H9 (cell line): ENCODE data around the gene POU3F3. TPM values are rescaled to one million over a fixed set of nuclear protein-coding genes. Genes with fewer than 3 reads are reported as not detected.

ENCODE experiments used
- DNase-seq: peaks from one replicate; pipeline ENCODE4 v3.0.0-alpha.2; 2017
- H2AFZ ChIP-seq: one replicate; pipeline ENCODE4 v1.6.1; 2013; ENCODE audit warnings: mild to moderate bottlenecking, low read length, control low read depth, moderate library complexity
- H2AK5ac ChIP-seq: 2 replicates; pipeline ENCODE4 v1.6.1; 2013; ENCODE audit warnings: low read length, control low read depth, mixed read lengths; ENCODE audit not compliant: insufficient read length
- H2BK120ac ChIP-seq: one replicate; pipeline ENCODE4 v1.6.1; 2013; ENCODE audit warnings: low read depth, mild to moderate bottlenecking, low read length, control low read depth, inconsistent platforms; ENCODE audit not compliant: poor library complexity, severe bottlenecking
- H2BK12ac ChIP-seq: 2 replicates; pipeline ENCODE4 v1.6.1; 2013; ENCODE audit warnings: low read length, control low read depth, mixed read lengths, low read depth; ENCODE audit not compliant: insufficient read length
- H2BK15ac ChIP-seq: 2 replicates; pipeline ENCODE4 v1.6.1; 2013; ENCODE audit warnings: low read depth, low read length, control low read depth
- H2BK20ac ChIP-seq: one replicate; pipeline ENCODE4 v1.6.1; 2013; ENCODE audit warnings: low read depth, mild to moderate bottlenecking, low read length, control low read depth, inconsistent platforms; ENCODE audit not compliant: poor library complexity, severe bottlenecking
- H2BK5ac ChIP-seq: 2 replicates; pipeline ENCODE4 v1.6.1; 2013; ENCODE audit warnings: low read length, control low read depth, mixed read lengths; ENCODE audit not compliant: insufficient read length
- H3K14ac ChIP-seq: 2 replicates; pipeline ENCODE4 v1.6.1; 2013; ENCODE audit warnings: low read length, control low read depth; ENCODE audit not compliant: insufficient read depth
- H3K18ac ChIP-seq: 2 replicates; pipeline ENCODE4 v1.6.1; 2013; ENCODE audit warnings: low read depth, mild to moderate bottlenecking, mixed read lengths, low read length, control low read depth; ENCODE audit not compliant: insufficient read length
- H3K23ac ChIP-seq: 2 replicates; pipeline ENCODE4 v1.6.1; 2013; ENCODE audit warnings: low read length, control low read depth, mixed read lengths, low read depth; ENCODE audit not compliant: insufficient read length
- H3K23me2 ChIP-seq: 2 replicates; pipeline ENCODE4 v1.6.1; 2013; ENCODE audit warnings: low read depth, mild to moderate bottlenecking, mixed read lengths, low read length, control low read depth; ENCODE audit not compliant: insufficient read length, poor library complexity, severe bottlenecking
- H3K27ac ChIP-seq: 2 replicates; pipeline ENCODE4 v1.5.1; 2013; ENCODE audit warnings: low read length, control low read depth, mixed read lengths, low read depth; ENCODE audit not compliant: insufficient read length
- H3K27me3 ChIP-seq: 2 replicates; pipeline ENCODE4 v1.6.1; 2013; ENCODE audit warnings: low read length, control low read depth, inconsistent platforms; ENCODE audit not compliant: insufficient read depth
- H3K4ac ChIP-seq: 2 replicates; pipeline ENCODE4 v1.6.1; 2013; ENCODE audit warnings: low read depth, mild to moderate bottlenecking, control low read depth, inconsistent platforms, low read length, moderate library complexity
- H3K4me1 ChIP-seq: 2 replicates; pipeline ENCODE4 v1.6.1; 2013; ENCODE audit warnings: low read length, control low read depth, inconsistent platforms; ENCODE audit not compliant: insufficient read depth
- H3K4me2 ChIP-seq: 2 replicates; pipeline ENCODE4 v1.6.1; 2013; ENCODE audit warnings: low read length, control low read depth, mixed read lengths; ENCODE audit not compliant: insufficient read length, insufficient read depth
- H3K56ac ChIP-seq: 2 replicates; pipeline ENCODE4 v1.6.1; 2013; ENCODE audit warnings: low read depth, mild to moderate bottlenecking, mixed read lengths, low read length, control low read depth; ENCODE audit not compliant: insufficient read length
- H3K79me1 ChIP-seq: 2 replicates; pipeline ENCODE4 v1.6.1; 2013; ENCODE audit warnings: low read depth, mild to moderate bottlenecking, moderate library complexity, low read length, control low read depth, inconsistent platforms; ENCODE audit not compliant: insufficient read depth, poor library complexity, severe bottlenecking
- H3K79me2 ChIP-seq: 2 replicates; pipeline ENCODE4 v1.6.1; 2013; ENCODE audit warnings: low read length, control low read depth, inconsistent platforms; ENCODE audit not compliant: insufficient read depth
- H3K9ac ChIP-seq: 2 replicates; pipeline ENCODE4 v1.6.1; 2013; ENCODE audit warnings: low read length, control low read depth, mixed read lengths; ENCODE audit not compliant: insufficient read length; ENCODE audit errors: extremely low read depth
- H3K9me3 ChIP-seq: one replicate; pipeline ENCODE4 v1.6.1; 2013; ENCODE audit warnings: low read depth, low read length, inconsistent platforms; ENCODE audit not compliant: control insufficient read depth
- H3T11ph ChIP-seq: one replicate; pipeline ENCODE4 v1.6.1; 2013; ENCODE audit warnings: mild to moderate bottlenecking, low read length, control low read depth, inconsistent platforms
- H4K20me1 ChIP-seq: one replicate; pipeline ENCODE4 v1.6.1; 2013; ENCODE audit not compliant: control insufficient read depth, insufficient read length, insufficient read depth
- H4K5ac ChIP-seq: 2 replicates; pipeline ENCODE4 v1.6.1; 2013; ENCODE audit warnings: low read depth, mild to moderate bottlenecking, mixed read lengths, low read length, control low read depth; ENCODE audit not compliant: insufficient read length
- H4K8ac ChIP-seq: replicated peaks from 2 replicates; pipeline ENCODE4 v1.6.1; 2013; ENCODE audit warnings: low read length, control low read depth, mixed read lengths, low read depth; ENCODE audit not compliant: insufficient read length
- H4K91ac ChIP-seq: 2 replicates; pipeline ENCODE4 v1.6.1; 2013; ENCODE audit warnings: low read depth, mild to moderate bottlenecking, moderate library complexity, mixed read lengths, low read length, control low read depth; ENCODE audit not compliant: insufficient read length
- H3K27ac Mint-ChIP-seq, 3 experiments: 2 replicates in 2 of 3; 3 replicates in 1 of 3; pipeline ENCODE4 v1.8.0; 2020 to 2021; ENCODE audit warnings: mixed read lengths in 3 of 3, mild to moderate bottlenecking in 1 of 3, moderate library complexity in 1 of 3
- H3K27me3 Mint-ChIP-seq: 2 replicates; pipeline ENCODE4 v1.8.0; 2021; ENCODE audit warnings: low read depth, mild to moderate bottlenecking, moderate library complexity, mixed read lengths
- H3K36me3 Mint-ChIP-seq, 3 experiments: 2 replicates in 2 of 3; 3 replicates in 1 of 3; pipeline ENCODE4 v1.8.0; 2020 to 2021; ENCODE audit warnings: low read depth in 3 of 3, mixed read lengths in 3 of 3; ENCODE audit not compliant: insufficient read depth in 1 of 3
- H3K4me1 Mint-ChIP-seq, 2 experiments: 2 replicates each; pipeline ENCODE4 v1.8.0; 2020; ENCODE audit warnings: mixed read lengths in 2 of 2
- H3K4me3 Mint-ChIP-seq, 2 experiments: 2 replicates in 1 of 2; 3 replicates in 1 of 2; pipeline ENCODE4 v1.8.0; 2020 to 2021; ENCODE audit warnings: mild to moderate bottlenecking in 2 of 2, mixed read lengths in 2 of 2, moderate library complexity in 1 of 2
- H3K9me3 Mint-ChIP-seq, 2 experiments: 2 replicates in 1 of 2; 3 replicates in 1 of 2; pipeline ENCODE4 v1.8.0; 2020; ENCODE audit warnings: mild to moderate bottlenecking in 2 of 2, mixed read lengths in 2 of 2, moderate library complexity in 1 of 2
- WGBS: extraction: QIAGEN DNeasy Blood & Tissue Kit; methylation state at CpG from one replicate; pipeline ENCODE4 v1.1.7; 2013; ENCODE audit warnings: missing lambda C conversion rate, low lambda C conversion rate, mixed read lengths; ENCODE audit not compliant: insufficient read length; ENCODE audit errors: extremely low coverage; 5-methylcytosine and 5-hydroxymethylcytosine counted together
- total RNA-seq: library from RNA; stranded (reverse); gene quantifications from 2 replicates; pipeline ENCODE4 v1.2.1, GENCODE V29; 2021
- TF ChIP-seq, protein P1 (sequence below): fragments of 200-600 bp; sonication (generic); conservative IDR thresholded peaks from 3 replicates; pipeline ENCODE4 v1.8.0; 2021; ENCODE audit warnings: antibody characterized with exemption, mild to moderate bottlenecking

POU3F3 gene
- total RNA-seq, 1 experiment from 2014 or later = not detected

DNA sequence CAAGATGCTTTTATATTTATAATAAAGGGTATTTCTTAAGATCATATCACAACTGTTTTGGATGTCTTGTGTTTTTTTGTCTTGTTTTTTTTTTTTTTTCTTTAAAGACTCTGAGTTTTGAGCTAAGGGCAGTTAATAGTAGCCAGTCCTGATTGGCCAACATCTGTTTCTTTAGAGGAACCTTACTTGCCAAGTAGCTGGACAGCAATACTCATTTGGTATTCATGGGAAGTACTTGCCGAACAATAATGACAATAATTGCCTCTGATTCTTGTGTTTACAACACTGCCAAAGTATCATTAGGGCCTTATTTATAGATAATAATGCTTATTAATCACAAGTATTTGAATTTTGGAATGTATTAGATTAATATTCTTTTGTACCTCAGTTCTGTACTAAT is 17.1 kb upstream of the POU3F3 start:
- Mint-ChIP-seq H3K36me3 (no peaks in the 10 kb centered on the region), H3K27ac (no peak overlapping the region), H3K9me3 (no peaks in the 10 kb centered on the region), H3K27me3 (peaks cover 36% of the 10 kb centered on the region), H3K4me3 (no peak overlapping the region), H3K4me1 (peaks cover 0 to 2% of the 10 kb centered on the region in 2 experiments; a peak in 2 of 4 replicates)
- Histone ChIP-seq H4K20me1 (no peaks in the 10 kb centered on the region), H3K9me3 (no peaks in the 10 kb centered on the region), H3K79me2 (no peaks in the 10 kb centered on the region), H2BK20ac (no peak overlapping the region), H3K79me1 (no peaks in the 10 kb centered on the region), H3K18ac (no peak overlapping the region), H3K27me3 (peaks cover 3% of the 10 kb centered on the region), H2BK120ac (no peak overlapping the region), H3K4me2 (no peak overlapping the region), H4K8ac (no peak overlapping the region), H4K5ac (no peak overlapping the region), H3K27ac (no peak overlapping the region), H3K9ac (no peak overlapping the region), H2BK12ac (no peak overlapping the region), H3K56ac (no peak overlapping the region), H2BK15ac (no peak overlapping the region), H3K14ac (no peak overlapping the region), H2AK5ac (no peak overlapping the region), H2BK5ac (no peak overlapping the region), H2AFZ (no peak overlapping the region), H3K23me2 (no peaks in the 10 kb centered on the region), H3K4ac (no peak overlapping the region), H3K4me1 (no peaks in the 10 kb centered on the region), H3K23ac (no peak overlapping the region), H3T11ph (no peak overlapping the region), H4K91ac (no peak overlapping the region)
- no peak for DNase-seq
- TF ChIP-seq, protein P1, sequence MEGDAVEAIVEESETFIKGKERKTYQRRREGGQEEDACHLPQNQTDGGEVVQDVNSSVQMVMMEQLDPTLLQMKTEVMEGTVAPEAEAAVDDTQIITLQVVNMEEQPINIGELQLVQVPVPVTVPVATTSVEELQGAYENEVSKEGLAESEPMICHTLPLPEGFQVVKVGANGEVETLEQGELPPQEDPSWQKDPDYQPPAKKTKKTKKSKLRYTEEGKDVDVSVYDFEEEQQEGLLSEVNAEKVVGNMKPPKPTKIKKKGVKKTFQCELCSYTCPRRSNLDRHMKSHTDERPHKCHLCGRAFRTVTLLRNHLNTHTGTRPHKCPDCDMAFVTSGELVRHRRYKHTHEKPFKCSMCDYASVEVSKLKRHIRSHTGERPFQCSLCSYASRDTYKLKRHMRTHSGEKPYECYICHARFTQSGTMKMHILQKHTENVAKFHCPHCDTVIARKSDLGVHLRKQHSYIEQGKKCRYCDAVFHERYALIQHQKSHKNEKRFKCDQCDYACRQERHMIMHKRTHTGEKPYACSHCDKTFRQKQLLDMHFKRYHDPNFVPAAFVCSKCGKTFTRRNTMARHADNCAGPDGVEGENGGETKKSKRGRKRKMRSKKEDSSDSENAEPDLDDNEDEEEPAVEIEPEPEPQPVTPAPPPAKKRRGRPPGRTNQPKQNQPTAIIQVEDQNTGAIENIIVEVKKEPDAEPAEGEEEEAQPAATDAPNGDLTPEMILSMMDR = no peak
- WGBS = no CpG with 5 or more reads among the region's 1 CpG
